Kidney (tissue), 14 donors: Measurements from ENCODE around the gene PFDN2. TPM values are rescaled to one million over a fixed set of nuclear protein-coding genes. Genes with fewer than 3 reads are reported as not detected.

ENCODE experiments used
- DNase-seq, 5 donors: peaks; one replicate each; pipeline ENCODE4 v3.0.0-alpha.2; 2013 to 2020
- FAIRE-seq: peaks from 2 replicates; lab custom pipeline; 2012; peaks lifted over from hg19 to GRCh38; lab: Jason Lieb, UNC
- H3K27ac ChIP-seq, 2 donors: one replicate each; pipeline ENCODE4 v1.7.0; 2013; ENCODE audit warnings: low read depth in 2 of 2, low read length in 2 of 2, inconsistent platforms in 1 of 2
- H3K27me3 ChIP-seq: one replicate; pipeline ENCODE4 v1.7.1; 2013; ENCODE audit warnings: low read length, inconsistent platforms; ENCODE audit not compliant: control insufficient read depth, insufficient read depth
- H3K36me3 ChIP-seq, 3 donors: one replicate each; pipeline versions ENCODE4 v1.7.0 to v1.7.1; 2013; ENCODE audit warnings: low read length in 3 of 3, control low read depth in 1 of 3, inconsistent platforms in 1 of 3; ENCODE audit not compliant: insufficient read depth in 3 of 3, control insufficient read depth in 2 of 3
- H3K4me1 ChIP-seq, 3 donors: one replicate each; pipeline versions ENCODE4 v1.7.0 to v1.7.1; 2013; ENCODE audit warnings: low read length in 3 of 3, inconsistent platforms in 1 of 3, low read depth in 1 of 3; ENCODE audit not compliant: control insufficient read depth in 2 of 3, insufficient read depth in 2 of 3
- H3K4me3 ChIP-seq, 3 donors: one replicate each; pipeline versions ENCODE4 v1.7.0 to v1.8.1; 2013; ENCODE audit warnings: low read length in 3 of 3, control low read depth in 1 of 3, inconsistent platforms in 1 of 3
- H3K9ac ChIP-seq, 3 donors: one replicate each; pipeline versions ENCODE4 v1.7.0 to v1.7.1; 2013; ENCODE audit warnings: low read length in 3 of 3, control low read depth in 1 of 3, inconsistent platforms in 1 of 3
- H3K9me3 ChIP-seq, 3 donors: one replicate each; pipeline versions ENCODE4 v1.7.0 to v1.7.1; 2013; ENCODE audit warnings: low read length in 3 of 3, control low read depth in 1 of 3, inconsistent platforms in 1 of 3; ENCODE audit not compliant: control insufficient read depth in 2 of 3, insufficient read depth in 1 of 3
- CTCF ChIP-seq: IDR thresholded peaks from 3 replicates; pipeline ENCODE4 v1.5.1; 2012; ENCODE audit warnings: mild to moderate bottlenecking, moderate library complexity, borderline replicate concordance; ENCODE audit not compliant: insufficient read depth; ENCODE audit errors: extremely low read depth
- intact Hi-C: fragments of 100-400 bp; cut with DNase I; formaldehyde crosslinking; loops from one replicate; pipeline ENCODE4 v1.11.1; 2022
- polyA plus RNA-seq: library from polyadenylated mRNA; stranded (reverse); fragments of 350-450 nt; fragmentation: Illumina TruSeq; extraction: RNeasy Lipid Tissue Mini Kit (QIAGEN cat#74804); gene quantifications from one replicate; pipeline ENCODE4 v1.2.3, GENCODE V29; 2014; ENCODE audit warnings: low read depth, low replicate concordance; ENCODE audit not compliant: insufficient read depth
- total RNA-seq: library from RNA; stranded (reverse); fragmentation: NEBNext Ultra II Directional; extraction: Animal tissue kit (Norgen Biotek cat#: 25700); gene quantifications from one replicate; pipeline ENCODE4 v1.2.1, GENCODE V29; 2021
- donor health status: control.
- donor health status: control.
- donor health status: control.
- donor health status: control.
- donor health status: control.
- donor health status: DM: yes; HTN: yes; CAD: no.
- donor health status: Normal renal cell carcinoma (clear cell type).

Gene PFDN2
- total and polyA plus RNA-seq, 2 donors from 2014 or later, result 46.7 to 149 TPM

- Histone ChIP-seq H3K9ac (peak within 1 kb of the TSS; percentile 93 to 97 (median 96)), H3K4me1 (peaks cover 3 to 19% (median 9%) of the 10 kb centered on the region in 3 donors), H3K4me3 (peak within 1 kb of the TSS; percentile 94 to 96 (median 94)), H3K27ac (peak within 1 kb of the TSS; percentile 96 to 99), H3K9me3 (no peaks in the 10 kb centered on the region), H3K36me3 (peaks cover 0 to 15% (median 8%) of the 10 kb centered on the region in 3 donors), H3K27me3 (no peaks in the 10 kb centered on the region)
- peak; percentile 39 for FAIRE-seq
- peak; percentile 96 to 98 (median 97) for DNase-seq
- intact Hi-C loops, result no loop called here
- no peak for TF ChIP-seq CTCF
Measured at GRCh38 chr1:161132410-161133219, 14.8 kb upstream of the PFDN2 start, which contains the start of gene DEDD. DEDD (minus strand) TSS chr1:161132667; CDS start chr1:161124462, 8,205 bp downstream.

- DNase-seq (peak in 1 of 5 donors; percentile 42), FAIRE-seq (no peak)
- H3K27me3 ChIP-seq, result no peaks in the 10 kb centered on the region
- peaks cover 4 to 23% (median 11%) of the 10 kb centered on the region in 3 donors for H3K36me3 ChIP-seq
- intact Hi-C loops, result no loop called here
- H3K4me1 ChIP-seq, result peaks cover 3 to 25% (median 11%) of the 10 kb centered on the region in 3 donors
- H3K9me3 ChIP-seq, result no peaks in the 10 kb centered on the region
- peak overlapping the region; percentile 84 to 96 (median 93) for H3K4me3 ChIP-seq
- peak overlapping the region; percentile 83 to 93 (median 91) for H3K9ac ChIP-seq
- H3K27ac ChIP-seq, result peak overlapping the region; percentile 96 to 99
- no peak for TF ChIP-seq CTCF
Measured at GRCh38 chr1:161131523-161132409, 13.9 kb upstream of the PFDN2 start.

GRCh38 chr1:161130266-161130665 is 12.4 kb upstream of the PFDN2 start:
- no peak overlapping the region for H3K27ac ChIP-seq
- FAIRE-seq (no peak), DNase-seq (no peak)
- no peak overlapping the region for H3K4me3 ChIP-seq
- no peaks in the 10 kb centered on the region for H3K27me3 ChIP-seq
- H3K9ac ChIP-seq, result no peak overlapping the region
- intact Hi-C loops, result no loop called here
- no peaks in the 10 kb centered on the region for H3K9me3 ChIP-seq
- peaks cover 4 to 27% (median 14%) of the 10 kb centered on the region in 3 donors for H3K36me3 ChIP-seq
- peaks cover 3 to 25% (median 11%) of the 10 kb centered on the region in 3 donors for H3K4me1 ChIP-seq
- no peak for TF ChIP-seq CTCF
